Stimulated activated CD8-positive, alpha-beta memory T cell treated with anti-CD3 and anti-CD28 coated beads, Interleukin-15, amount 100 ng/mL, for 1 hour (primary cell): Measurements from ENCODE around the gene STAC.
"Not testable (repeated sequence)": the region's sequence is repeated elsewhere in the genome, so short reads cannot be mapped to it uniquely, and the experiment has no call there.

Experiments
- DNase-seq: peaks from one replicate; pipeline ENCODE4 v3.0.0-alpha.2; 2020; ENCODE audit warnings: low read depth

STAC gene

GRCh38 chr3:36416599-36416998 is 36.3 kb downstream of the STAC start:
- DNase-seq, result no peak

GRCh38 chr3:36417237-36417636 is 36.9 kb downstream of the STAC start:
- DNase-seq, result no peak

- DNase-seq, result no peak
These were observed 38.0 kb downstream of the STAC start for GRCh38 chr3:36418296-36418695.

- no peak for DNase-seq
These were observed 48.1 kb downstream of the STAC start for GRCh38 chr3:36428445-36428844.

- DNase-seq, result no peak
These were observed 49.7 kb downstream of the STAC start for GRCh38 chr3:36429986-36430485.

GRCh38 chr3:36433511-36433910 is 53.2 kb downstream of the STAC start:
- DNase-seq, result no peak

GRCh38 chr3:36434687-36435426 is 54.6 kb downstream of the STAC start:
- no peak for DNase-seq

- DNase-seq, result no peak
These were observed 62.9 kb downstream of the STAC start for GRCh38 chr3:36443028-36443686.

- no peak for DNase-seq
These were observed 64.6 kb downstream of the STAC start for GRCh38 chr3:36444909-36445308.

- DNase-seq, result no peak
These were observed 66.0 kb downstream of the STAC start for GRCh38 chr3:36446276-36446675.

GRCh38 chr3:36447061-36447460 is 66.8 kb downstream of the STAC start:
- no peak for DNase-seq

GRCh38 chr3:36451816-36452215 is 71.5 kb downstream of the STAC start:
- no peak for DNase-seq

- not testable (repeated sequence) for DNase-seq
These were observed 72.9 kb downstream of the STAC start for GRCh38 chr3:36453213-36453612.

- not testable (repeated sequence) for DNase-seq
These were observed 73.6 kb downstream of the STAC start for GRCh38 chr3:36453896-36454295.

GRCh38 chr3:36455406-36455805 is 75.1 kb downstream of the STAC start:
- DNase-seq, result no peak

- DNase-seq, result no peak
These were observed 76.5 kb downstream of the STAC start for GRCh38 chr3:36456784-36457183.

- DNase-seq, result no peak
These were observed 77.4 kb downstream of the STAC start for GRCh38 chr3:36457667-36458066.

- DNase-seq, result no peak
These were observed 78.9 kb downstream of the STAC start for GRCh38 chr3:36459177-36459576.

- no peak for DNase-seq
These were observed 81.3 kb downstream of the STAC start for GRCh38 chr3:36461597-36461996.

- DNase-seq, result not testable (repeated sequence)
These were observed 91.7 kb downstream of the STAC start for GRCh38 chr3:36472045-36472444.

- DNase-seq, result no peak
These were observed 95.3 kb downstream of the STAC start for GRCh38 chr3:36475558-36475957.

GRCh38 chr3:36476286-36476942 is 96.1 kb downstream of the STAC start:
- no peak for DNase-seq

- no peak for DNase-seq
These were observed 97.4 kb downstream of the STAC start for GRCh38 chr3:36477655-36478054.
